NCI-H526 (cell line): Measurements from ENCODE around the gene PPP1R1B.

ENCODE experiments used
- DNase-seq, 2 experiments: peaks; one replicate each; lab custom pipeline; 2025; lab: John Stamatoyannopoulos, UW

The PPP1R1B gene

GRCh38 chr17:39600288-39600996 is 26.3 kb upstream of the PPP1R1B start:
- DNase-seq, result no peak

- DNase-seq, result no peak
Observed at GRCh38 chr17:39600997-39601597, 25.7 kb upstream of the PPP1R1B start.

- DNase-seq, result no peak
Observed at GRCh38 chr17:39601758-39602532, 24.8 kb upstream of the PPP1R1B start.

- no peak for DNase-seq
Observed at GRCh38 chr17:39602533-39603303, 24.0 kb upstream of the PPP1R1B start.

- DNase-seq, result peak in 1 of 2 experiments; percentile 18
Observed at GRCh38 chr17:39603304-39604016, 23.3 kb upstream of the PPP1R1B start.

GRCh38 chr17:39604911-39605491 is 21.8 kb upstream of the PPP1R1B start:
- DNase-seq, result no peak

- DNase-seq, result peak in 1 of 2 experiments; percentile 69
Observed at GRCh38 chr17:39605492-39606433, 21.0 kb upstream of the PPP1R1B start.

- DNase-seq, result peak in 1 of 2 experiments; percentile 58
Observed at GRCh38 chr17:39606434-39607056, 20.2 kb upstream of the PPP1R1B start.

GRCh38 chr17:39607057-39607850 is 19.5 kb upstream of the PPP1R1B start:
- peak in 1 of 2 experiments; percentile 39 for DNase-seq

GRCh38 chr17:39607851-39608130 is 19.0 kb upstream of the PPP1R1B start, which contains the start of gene NEUROD2:
TSS of gene NEUROD2 (minus strand) at chr17:39607920. CDS start at chr17:39606599, 1,321 bp downstream.
- DNase-seq, result no peak

- no peak for DNase-seq
Observed at GRCh38 chr17:39608142-39608981, 18.4 kb upstream of the PPP1R1B start.

GRCh38 chr17:39609416-39610025 is 17.2 kb upstream of the PPP1R1B start:
- DNase-seq, result no peak

- no peak for DNase-seq
Observed at GRCh38 chr17:39611401-39612112, 15.2 kb upstream of the PPP1R1B start.

GRCh38 chr17:39612291-39612894 is 14.4 kb upstream of the PPP1R1B start:
- DNase-seq, result no peak

- no peak for DNase-seq
Observed at GRCh38 chr17:39612935-39613464, 13.8 kb upstream of the PPP1R1B start.

- DNase-seq, result no peak
Observed at GRCh38 chr17:39614545-39615157, 12.1 kb upstream of the PPP1R1B start.
